HG03039 (cell line): Measurements from ENCODE around the gene FGFR3.

ENCODE experiments used
- ATAC-seq: cut with Tn5 transposase; IDR thresholded peaks from one replicate; pipeline ENCODE4 v1.9.1; 2021; ENCODE audit warnings: mild to moderate bottlenecking, moderate library complexity; ENCODE audit not compliant: unreplicated experiment

FGFR3 gene

GRCh38 chr4:1769692-1770091, 23.4 kb upstream of the FGFR3 start:
- no peak for ATAC-seq

GRCh38 chr4:1770245-1770644, 22.8 kb upstream of the FGFR3 start:
- ATAC-seq, result no peak

GRCh38 chr4:1770791-1771231, 22.3 kb upstream of the FGFR3 start:
- no peak for ATAC-seq

GRCh38 chr4:1771555-1772305, 21.4 kb upstream of the FGFR3 start:
- no peak for ATAC-seq

- no peak for ATAC-seq
Measured at GRCh38 chr4:1772853-1773538, 20.1 kb upstream of the FGFR3 start.

GRCh38 chr4:1773754-1774153, 19.3 kb upstream of the FGFR3 start:
- ATAC-seq, result no peak

GRCh38 chr4:1775731-1776500, 17.2 kb upstream of the FGFR3 start:
- ATAC-seq, result no peak

GRCh38 chr4:1776521-1777161, 16.5 kb upstream of the FGFR3 start:
- no peak for ATAC-seq

- no peak for ATAC-seq
Measured at GRCh38 chr4:1777822-1778641, 15.1 kb upstream of the FGFR3 start.

GRCh38 chr4:1778642-1779392, 14.3 kb upstream of the FGFR3 start:
- ATAC-seq, result no peak

GRCh38 chr4:1779588-1780382, 13.3 kb upstream of the FGFR3 start:
- ATAC-seq, result no peak

GRCh38 chr4:1780435-1780834, 12.7 kb upstream of the FGFR3 start:
- no peak for ATAC-seq

- no peak for ATAC-seq
Measured at GRCh38 chr4:1783015-1783414, 10.1 kb upstream of the FGFR3 start.

GRCh38 chr4:1783970-1784369, 9.1 kb upstream of the FGFR3 start:
- no peak for ATAC-seq

- ATAC-seq, result no peak
Measured at GRCh38 chr4:1784395-1784788, 8.7 kb upstream of the FGFR3 start.

- no peak for ATAC-seq
Measured at GRCh38 chr4:1784789-1785591, 8.1 kb upstream of the FGFR3 start.

GRCh38 chr4:1785592-1785991, 7.5 kb upstream of the FGFR3 start:
- ATAC-seq, result no peak
